GM23338 (cell line): Measurements from ENCODE around the gene TRAF7. TPM values are rescaled to one million over a fixed set of nuclear protein-coding genes. Genes with fewer than 3 reads are reported as not detected.
A peak's percentile ranks its signal among the peaks of the same experiment; 100 is the strongest.

Source experiments
- ATAC-seq: fragments of 200-7000 bp; cut with Tn5 transposase; 3 replicates; pipeline ENCODE4 v1.9.1; 2020
- DNase-seq: peaks from one replicate; pipeline ENCODE4 v3.0.0-alpha.2; 2015; ENCODE audit warnings: low spot score
- H2AFZ ChIP-seq: fragments of 200-600 bp; sonication (generic); 2 replicates; pipeline ENCODE4 v1.8.0; 2016; ENCODE audit warnings: antibody characterized with exemption, mild to moderate bottlenecking, moderate library complexity
- H3F3A ChIP-seq: fragments of 200-600 bp; sonication (generic); replicated peaks from 2 replicates; pipeline ENCODE4 v1.8.0; 2017; ENCODE audit warnings: antibody characterized with exemption, mixed run types, low read depth
- H3K27ac ChIP-seq: fragments of 200-600 bp; sonication (generic); 2 replicates; pipeline ENCODE4 v1.6.1; 2016; ENCODE audit warnings: low read depth
- H3K27me3 ChIP-seq: fragments of 200-600 bp; sonication (generic); 2 replicates; pipeline ENCODE4 v1.8.0; 2016; ENCODE audit warnings: mild to moderate bottlenecking, mixed run types, moderate library complexity; ENCODE audit not compliant: insufficient read depth
- H3K36me3 ChIP-seq: fragments of 200-600 bp; sonication (generic); 2 replicates; pipeline ENCODE4 v1.8.0; 2016; ENCODE audit warnings: mild to moderate bottlenecking; ENCODE audit not compliant: insufficient read depth
- H3K4me1 ChIP-seq: fragments of 200-600 bp; sonication (generic); 2 replicates; pipeline ENCODE4 v1.8.0; 2016; ENCODE audit warnings: mild to moderate bottlenecking, moderate library complexity; ENCODE audit not compliant: insufficient read depth
- H3K4me2 ChIP-seq: fragments of 200-600 bp; sonication (generic); 2 replicates; pipeline ENCODE4 v1.7.1; 2017; ENCODE audit warnings: mixed run types
- H3K4me3 ChIP-seq: fragments of 200-600 bp; sonication (generic); 2 replicates; pipeline ENCODE4 v1.6.1; 2016; ENCODE audit warnings: mixed run types
- H3K79me2 ChIP-seq: fragments of 200-600 bp; sonication (generic); replicated peaks from 2 replicates; pipeline ENCODE4 v1.8.0; 2017; ENCODE audit warnings: mild to moderate bottlenecking; ENCODE audit not compliant: insufficient read depth
- H3K9me2 ChIP-seq: fragments of 200-600 bp; sonication (generic); 2 replicates; pipeline ENCODE4 v1.8.0; 2017; ENCODE audit not compliant: insufficient read depth
- H4K20me1 ChIP-seq: fragments of 200-600 bp; sonication (generic); replicated peaks from 2 replicates; pipeline ENCODE4 v1.8.0; 2017; ENCODE audit warnings: mild to moderate bottlenecking; ENCODE audit not compliant: insufficient read depth
- H3K27ac Mint-ChIP-seq: 2 replicates; pipeline ENCODE4 v1.8.0; 2020; ENCODE audit warnings: inconsistent platforms, mild to moderate bottlenecking, moderate library complexity, mixed read lengths
- H3K27me3 Mint-ChIP-seq: 3 replicates; pipeline ENCODE4 v1.8.0; 2022; ENCODE audit warnings: low read depth, mild to moderate bottlenecking, moderate library complexity, mixed read lengths, inconsistent platforms; ENCODE audit not compliant: insufficient read depth, poor library complexity
- H3K36me3 Mint-ChIP-seq: 3 replicates; pipeline ENCODE4 v1.8.0; 2021; ENCODE audit warnings: low read depth, mild to moderate bottlenecking, inconsistent platforms, moderate library complexity, mixed read lengths
- H3K4me1 Mint-ChIP-seq: 3 replicates; pipeline ENCODE4 v1.8.0; 2020; ENCODE audit warnings: mild to moderate bottlenecking, inconsistent platforms, mixed read lengths
- H3K4me3 Mint-ChIP-seq: 3 replicates; pipeline ENCODE4 v1.8.0; 2021; ENCODE audit warnings: moderate library complexity, mild to moderate bottlenecking, inconsistent platforms, mixed read lengths
- H3K9me3 Mint-ChIP-seq: 3 replicates; pipeline ENCODE4 v1.8.0; 2020; ENCODE audit warnings: moderate library complexity, mild to moderate bottlenecking, inconsistent platforms, mixed read lengths
- CREB1 ChIP-seq: fragments of 250-450 bp; sonication (Bioruptor Pico); IDR thresholded peaks from 2 replicates; pipeline ENCODE4 v1.5.0; 2020; ENCODE audit warnings: low read depth, mild to moderate bottlenecking, moderate library complexity
- CTCF ChIP-seq, 2 experiments: fragments of 200-600 bp in 1 of 2; sonication (generic) in 1 of 2; conservative IDR thresholded peaks; 2 replicates each; pipeline versions ENCODE4 v1.5.1 to v1.6.1; 2016 to 2017; ENCODE audit warnings: antibody characterized with exemption in 2 of 2, low read depth in 2 of 2, mild to moderate bottlenecking in 2 of 2, moderate library complexity in 1 of 2
- EZH2 ChIP-seq: fragments of 200-600 bp; sonication (generic); IDR thresholded peaks from one replicate; pipeline ENCODE4 v1.8.0; 2017; ENCODE audit warnings: antibody characterized with exemption, mild to moderate bottlenecking, low read depth; ENCODE audit not compliant: unreplicated experiment
- EZH2phosphoT487 ChIP-seq: fragments of 200-600 bp; sonication (generic); IDR thresholded peaks from one replicate; pipeline ENCODE4 v1.8.1; 2018; ENCODE audit warnings: antibody characterized with exemption; ENCODE audit not compliant: unreplicated experiment
- JUNB ChIP-seq: IDR thresholded peaks from one replicate; pipeline ENCODE4 v1.6.1; 2016; ENCODE audit warnings: antibody characterized with exemption; ENCODE audit not compliant: unreplicated experiment
- NANOG ChIP-seq: IDR thresholded peaks from 2 replicates; pipeline ENCODE4 v1.6.1; 2016; ENCODE audit warnings: antibody characterized with exemption, borderline replicate concordance
- POLR2AphosphoS5 ChIP-seq: IDR thresholded peaks from 2 replicates; pipeline ENCODE4 v1.6.1; 2016; ENCODE audit warnings: antibody characterized with exemption, low read depth
- STAT1 ChIP-seq: IDR thresholded peaks from one replicate; pipeline ENCODE4 v1.6.1; 2016; ENCODE audit warnings: antibody characterized with exemption; ENCODE audit not compliant: unreplicated experiment
- ZNF114 ChIP-seq: fragments of 250-450 bp; sonication (Bioruptor Pico); IDR thresholded peaks from 2 replicates; pipeline ENCODE4 v1.5.0; 2020; ENCODE audit warnings: mild to moderate bottlenecking, moderate library complexity
- ZNF331 ChIP-seq: fragments of 250-450 bp; sonication (Bioruptor Pico); IDR thresholded peaks from 2 replicates; pipeline ENCODE4 v1.5.0; 2020; ENCODE audit warnings: low read depth, mild to moderate bottlenecking, moderate library complexity
- polyA plus RNA-seq: library from polyadenylated mRNA; unstranded; fragments of >200 nt; fragmentation: Nextera tagmentation; extraction: Ambion mirVana; gene quantifications from 2 replicates; pipeline ENCODE4 v1.2.1, GENCODE V29; 2016
- total RNA-seq: library from RNA; depleted of rRNA; stranded (reverse); fragments of >200 nt; shearing (Covaris generic); gene quantifications from 2 replicates; pipeline ENCODE4 v1.2.3, GENCODE V29; 2014
- TF ChIP-seq, protein P1 (sequence below): fragments of 250-450 bp; sonication (Bioruptor Pico); IDR thresholded peaks from 2 replicates; pipeline ENCODE4 v1.5.0; 2020; ENCODE audit warnings: mild to moderate bottlenecking, moderate library complexity
- TF ChIP-seq, protein P2 (sequence below): IDR thresholded peaks from 2 replicates; pipeline ENCODE4 v1.6.1; 2016; ENCODE audit warnings: antibody characterized with exemption
- TF ChIP-seq, protein P3 (sequence below): IDR thresholded peaks from one replicate; pipeline ENCODE4 v1.6.1; 2018; ENCODE audit warnings: antibody characterized with exemption; ENCODE audit not compliant: unreplicated experiment

The TRAF7 gene
- total and polyA plus RNA-seq, 2 experiments from 2014 or later, result 36.4 to 133 TPM

DNA sequence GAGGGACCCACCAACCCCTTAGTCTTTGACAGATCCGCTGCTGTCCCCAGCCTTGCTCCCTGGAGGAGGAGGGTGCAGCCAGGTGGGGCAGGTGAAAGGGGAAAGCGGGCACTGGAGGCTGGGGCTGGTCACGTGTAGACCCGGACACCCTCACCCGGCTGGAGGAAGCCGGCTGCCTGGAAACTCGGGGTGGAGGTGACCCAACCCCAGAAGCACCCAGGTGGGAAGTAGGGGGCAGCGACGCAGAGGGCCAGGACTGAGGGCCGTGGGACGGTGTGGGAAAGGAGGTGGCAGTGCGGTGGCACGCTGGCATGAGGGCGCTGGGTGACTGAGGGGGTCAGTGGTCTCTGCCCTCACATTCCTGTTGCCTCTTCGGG lies 2.7 kb downstream of the TRAF7 start:
- H3K4me2 ChIP-seq, result no peak overlapping the region
- H3K4me1 ChIP-seq, result peaks cover 15% of the 10 kb centered on the region; the same call in 1 of the 2 replicates
- H2AFZ ChIP-seq, result no peak overlapping the region
- H3F3A ChIP-seq, result peaks cover 19% of the 10 kb centered on the region
- Mint-ChIP-seq H3K36me3 (peaks cover 31% of the 10 kb centered on the region), H3K27me3 (peaks cover 35% of the 10 kb centered on the region), H3K4me3 (peak overlapping the region; percentile 93; the same call in 1 of the 3 replicates), H3K4me1 (peaks cover 31% of the 10 kb centered on the region), H3K9me3 (peaks cover 18% of the 10 kb centered on the region), H3K27ac (no peak overlapping the region)
- no peak for DNase-seq
- peaks cover 87% of the 10 kb centered on the region for H3K79me2 ChIP-seq
- ATAC-seq, result no peak
- no peaks in the 10 kb centered on the region for H3K9me2 ChIP-seq
- H3K4me3 ChIP-seq, result no peak overlapping the region
- peaks cover 20% of the 10 kb centered on the region for H4K20me1 ChIP-seq
- peaks cover 17% of the 10 kb centered on the region; the same call in 1 of the 2 replicates for H3K36me3 ChIP-seq
- H3K27me3 ChIP-seq, result no peaks in the 10 kb centered on the region
- 0 out of 2 replicates have a peak overlapping the region, but pooled peaks have one; percentile 26 for H3K27ac ChIP-seq
- TF ChIP-seq NANOG, result no peak
- TF ChIP-seq, protein P1, sequence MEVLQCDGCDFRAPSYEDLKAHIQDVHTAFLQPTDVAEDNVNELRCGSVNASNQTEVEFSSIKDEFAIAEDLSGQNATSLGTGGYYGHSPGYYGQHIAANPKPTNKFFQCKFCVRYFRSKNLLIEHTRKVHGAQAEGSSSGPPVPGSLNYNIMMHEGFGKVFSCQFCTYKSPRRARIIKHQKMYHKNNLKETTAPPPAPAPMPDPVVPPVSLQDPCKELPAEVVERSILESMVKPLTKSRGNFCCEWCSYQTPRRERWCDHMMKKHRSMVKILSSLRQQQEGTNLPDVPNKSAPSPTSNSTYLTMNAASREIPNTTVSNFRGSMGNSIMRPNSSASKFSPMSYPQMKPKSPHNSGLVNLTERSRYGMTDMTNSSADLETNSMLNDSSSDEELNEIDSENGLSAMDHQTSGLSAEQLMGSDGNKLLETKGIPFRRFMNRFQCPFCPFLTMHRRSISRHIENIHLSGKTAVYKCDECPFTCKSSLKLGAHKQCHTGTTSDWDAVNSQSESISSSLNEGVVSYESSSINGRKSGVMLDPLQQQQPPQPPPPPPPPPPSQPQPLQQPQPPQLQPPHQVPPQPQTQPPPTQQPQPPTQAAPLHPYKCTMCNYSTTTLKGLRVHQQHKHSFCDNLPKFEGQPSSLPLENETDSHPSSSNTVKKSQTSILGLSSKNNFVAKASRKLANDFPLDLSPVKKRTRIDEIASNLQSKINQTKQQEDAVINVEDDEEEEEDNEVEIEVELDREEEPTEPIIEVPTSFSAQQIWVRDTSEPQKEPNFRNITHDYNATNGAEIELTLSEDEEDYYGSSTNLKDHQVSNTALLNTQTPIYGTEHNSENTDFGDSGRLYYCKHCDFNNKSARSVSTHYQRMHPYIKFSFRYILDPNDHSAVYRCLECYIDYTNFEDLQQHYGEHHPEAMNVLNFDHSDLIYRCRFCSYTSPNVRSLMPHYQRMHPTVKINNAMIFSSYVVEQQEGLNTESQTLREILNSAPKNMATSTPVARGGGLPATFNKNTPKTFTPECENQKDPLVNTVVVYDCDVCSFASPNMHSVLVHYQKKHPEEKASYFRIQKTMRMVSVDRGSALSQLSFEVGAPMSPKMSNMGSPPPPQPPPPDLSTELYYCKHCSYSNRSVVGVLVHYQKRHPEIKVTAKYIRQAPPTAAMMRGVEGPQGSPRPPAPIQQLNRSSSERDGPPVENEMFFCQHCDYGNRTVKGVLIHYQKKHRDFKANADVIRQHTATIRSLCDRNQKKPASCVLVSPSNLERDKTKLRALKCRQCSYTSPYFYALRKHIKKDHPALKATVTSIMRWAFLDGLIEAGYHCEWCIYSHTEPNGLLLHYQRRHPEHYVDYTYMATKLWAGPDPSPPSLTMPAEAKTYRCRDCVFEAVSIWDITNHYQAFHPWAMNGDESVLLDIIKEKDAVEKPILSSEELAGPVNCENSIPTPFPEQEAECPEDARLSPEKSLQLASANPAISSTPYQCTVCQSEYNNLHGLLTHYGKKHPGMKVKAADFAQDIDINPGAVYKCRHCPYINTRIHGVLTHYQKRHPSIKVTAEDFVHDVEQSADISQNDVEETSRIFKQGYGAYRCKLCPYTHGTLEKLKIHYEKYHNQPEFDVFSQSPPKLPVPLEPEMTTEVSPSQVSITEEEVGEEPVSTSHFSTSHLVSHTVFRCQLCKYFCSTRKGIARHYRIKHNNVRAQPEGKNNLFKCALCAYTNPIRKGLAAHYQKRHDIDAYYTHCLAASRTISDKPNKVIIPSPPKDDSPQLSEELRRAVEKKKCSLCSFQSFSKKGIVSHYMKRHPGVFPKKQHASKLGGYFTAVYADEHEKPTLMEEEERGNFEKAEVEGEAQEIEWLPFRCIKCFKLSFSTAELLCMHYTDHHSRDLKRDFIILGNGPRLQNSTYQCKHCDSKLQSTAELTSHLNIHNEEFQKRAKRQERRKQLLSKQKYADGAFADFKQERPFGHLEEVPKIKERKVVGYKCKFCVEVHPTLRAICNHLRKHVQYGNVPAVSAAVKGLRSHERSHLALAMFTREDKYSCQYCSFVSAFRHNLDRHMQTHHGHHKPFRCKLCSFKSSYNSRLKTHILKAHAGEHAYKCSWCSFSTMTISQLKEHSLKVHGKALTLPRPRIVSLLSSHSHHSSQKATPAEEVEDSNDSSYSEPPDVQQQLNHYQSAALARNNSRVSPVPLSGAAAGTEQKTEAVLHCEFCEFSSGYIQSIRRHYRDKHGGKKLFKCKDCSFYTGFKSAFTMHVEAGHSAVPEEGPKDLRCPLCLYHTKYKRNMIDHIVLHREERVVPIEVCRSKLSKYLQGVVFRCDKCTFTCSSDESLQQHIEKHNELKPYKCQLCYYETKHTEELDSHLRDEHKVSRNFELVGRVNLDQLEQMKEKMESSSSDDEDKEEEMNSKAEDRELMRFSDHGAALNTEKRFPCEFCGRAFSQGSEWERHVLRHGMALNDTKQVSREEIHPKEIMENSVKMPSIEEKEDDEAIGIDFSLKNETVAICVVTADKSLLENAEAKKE, result no peak
- no peak for TF ChIP-seq CTCF (conservative IDR thresholded peaks at IDR 0.05; ENCODE audit: low read depth in 2 of 2)
- TF ChIP-seq EZH2phosphoT487, result no peak
- TF ChIP-seq POLR2AphosphoS5, result no peak
- TF ChIP-seq ZNF331 (CRISPR knock-in tag), result no peak
- TF ChIP-seq ZNF114 (CRISPR knock-in tag), result no peak
- TF ChIP-seq, protein P2, sequence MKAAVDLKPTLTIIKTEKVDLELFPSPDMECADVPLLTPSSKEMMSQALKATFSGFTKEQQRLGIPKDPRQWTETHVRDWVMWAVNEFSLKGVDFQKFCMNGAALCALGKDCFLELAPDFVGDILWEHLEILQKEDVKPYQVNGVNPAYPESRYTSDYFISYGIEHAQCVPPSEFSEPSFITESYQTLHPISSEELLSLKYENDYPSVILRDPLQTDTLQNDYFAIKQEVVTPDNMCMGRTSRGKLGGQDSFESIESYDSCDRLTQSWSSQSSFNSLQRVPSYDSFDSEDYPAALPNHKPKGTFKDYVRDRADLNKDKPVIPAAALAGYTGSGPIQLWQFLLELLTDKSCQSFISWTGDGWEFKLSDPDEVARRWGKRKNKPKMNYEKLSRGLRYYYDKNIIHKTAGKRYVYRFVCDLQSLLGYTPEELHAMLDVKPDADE, result no peak
- no peak for TF ChIP-seq EZH2
- TF ChIP-seq STAT1, result no peak
- TF ChIP-seq CREB1 (CRISPR knock-in tag), result no peak
- TF ChIP-seq, protein P3, sequence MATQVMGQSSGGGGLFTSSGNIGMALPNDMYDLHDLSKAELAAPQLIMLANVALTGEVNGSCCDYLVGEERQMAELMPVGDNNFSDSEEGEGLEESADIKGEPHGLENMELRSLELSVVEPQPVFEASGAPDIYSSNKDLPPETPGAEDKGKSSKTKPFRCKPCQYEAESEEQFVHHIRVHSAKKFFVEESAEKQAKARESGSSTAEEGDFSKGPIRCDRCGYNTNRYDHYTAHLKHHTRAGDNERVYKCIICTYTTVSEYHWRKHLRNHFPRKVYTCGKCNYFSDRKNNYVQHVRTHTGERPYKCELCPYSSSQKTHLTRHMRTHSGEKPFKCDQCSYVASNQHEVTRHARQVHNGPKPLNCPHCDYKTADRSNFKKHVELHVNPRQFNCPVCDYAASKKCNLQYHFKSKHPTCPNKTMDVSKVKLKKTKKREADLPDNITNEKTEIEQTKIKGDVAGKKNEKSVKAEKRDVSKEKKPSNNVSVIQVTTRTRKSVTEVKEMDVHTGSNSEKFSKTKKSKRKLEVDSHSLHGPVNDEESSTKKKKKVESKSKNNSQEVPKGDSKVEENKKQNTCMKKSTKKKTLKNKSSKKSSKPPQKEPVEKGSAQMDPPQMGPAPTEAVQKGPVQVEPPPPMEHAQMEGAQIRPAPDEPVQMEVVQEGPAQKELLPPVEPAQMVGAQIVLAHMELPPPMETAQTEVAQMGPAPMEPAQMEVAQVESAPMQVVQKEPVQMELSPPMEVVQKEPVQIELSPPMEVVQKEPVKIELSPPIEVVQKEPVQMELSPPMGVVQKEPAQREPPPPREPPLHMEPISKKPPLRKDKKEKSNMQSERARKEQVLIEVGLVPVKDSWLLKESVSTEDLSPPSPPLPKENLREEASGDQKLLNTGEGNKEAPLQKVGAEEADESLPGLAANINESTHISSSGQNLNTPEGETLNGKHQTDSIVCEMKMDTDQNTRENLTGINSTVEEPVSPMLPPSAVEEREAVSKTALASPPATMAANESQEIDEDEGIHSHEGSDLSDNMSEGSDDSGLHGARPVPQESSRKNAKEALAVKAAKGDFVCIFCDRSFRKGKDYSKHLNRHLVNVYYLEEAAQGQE, result no peak
- no peak for TF ChIP-seq JUNB
